NCI-H2029 treated with DMSO at 0.1 percent for 48 hours (cell line): ENCODE results near the gene ADAM8.
"Not testable (repeated sequence)": the region's sequence is repeated elsewhere in the genome, so short reads cannot be mapped to it uniquely, and the experiment has no call there.

Experiments
- DNase-seq: peaks from one replicate; lab custom pipeline; 2025; lab: John Stamatoyannopoulos, UW

The ADAM8 gene

DNA sequence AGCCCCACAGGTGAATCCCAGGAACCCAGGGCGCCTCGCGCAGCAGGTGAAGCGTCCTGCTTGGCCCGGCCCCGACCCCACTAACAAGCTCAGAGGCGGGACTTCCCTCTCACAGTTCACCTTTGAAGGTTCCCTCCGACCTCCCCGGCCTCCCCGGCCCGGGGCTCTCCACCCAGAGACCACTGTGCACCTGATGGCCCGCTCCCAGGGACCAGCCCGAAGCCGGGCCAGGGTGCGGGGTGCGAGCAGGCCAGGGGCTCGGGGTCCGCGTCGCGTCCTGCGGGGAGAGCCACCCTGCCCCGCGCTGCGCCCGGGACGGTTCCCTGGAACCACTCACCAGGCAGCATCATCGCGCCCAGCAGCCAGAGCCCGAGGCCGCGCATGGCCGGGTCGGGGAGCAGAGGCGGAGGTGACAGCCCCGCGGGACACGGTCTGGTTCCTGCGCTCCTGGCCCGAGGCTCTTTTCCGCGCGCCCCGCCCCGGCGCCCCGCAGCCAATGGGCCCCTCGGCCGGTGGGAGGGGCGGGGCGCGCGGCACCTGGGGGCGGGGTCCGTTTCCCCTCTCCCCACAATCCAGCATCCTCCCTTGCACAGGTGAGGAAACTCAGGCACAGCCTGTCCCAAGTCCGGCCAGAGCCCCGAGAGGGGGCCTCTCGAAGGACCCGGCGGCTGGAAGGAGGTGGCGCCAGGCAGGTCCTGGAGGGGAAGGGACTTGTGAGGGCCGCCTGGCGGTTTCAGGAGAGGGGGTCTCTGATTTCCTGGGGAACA is at the start of gene ADAM8:
Gene ADAM8, minus strand, starts transcription at position 434 of the 767 bp plus-strand sequence. Its CDS starts 51 bp downstream, at position 383.
- no peak for DNase-seq

DNA sequence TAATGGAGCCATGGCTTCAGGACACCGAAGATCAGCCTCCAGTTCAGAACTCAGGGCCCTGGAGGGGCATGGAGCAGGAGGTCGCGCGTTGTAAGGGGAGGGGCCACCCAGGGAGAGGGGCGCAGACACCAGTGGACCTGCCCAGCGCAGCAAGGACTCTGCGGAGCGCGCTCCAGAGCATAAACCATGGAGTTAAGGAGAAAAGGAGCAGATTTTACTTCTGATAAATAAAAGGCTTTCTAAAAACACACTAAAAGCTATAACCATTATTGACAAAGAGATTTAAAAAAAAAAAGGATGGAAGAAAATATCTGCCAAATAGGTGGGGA is 49.5 kb upstream of the ADAM8 start:
- DNase-seq, result no peak

DNA sequence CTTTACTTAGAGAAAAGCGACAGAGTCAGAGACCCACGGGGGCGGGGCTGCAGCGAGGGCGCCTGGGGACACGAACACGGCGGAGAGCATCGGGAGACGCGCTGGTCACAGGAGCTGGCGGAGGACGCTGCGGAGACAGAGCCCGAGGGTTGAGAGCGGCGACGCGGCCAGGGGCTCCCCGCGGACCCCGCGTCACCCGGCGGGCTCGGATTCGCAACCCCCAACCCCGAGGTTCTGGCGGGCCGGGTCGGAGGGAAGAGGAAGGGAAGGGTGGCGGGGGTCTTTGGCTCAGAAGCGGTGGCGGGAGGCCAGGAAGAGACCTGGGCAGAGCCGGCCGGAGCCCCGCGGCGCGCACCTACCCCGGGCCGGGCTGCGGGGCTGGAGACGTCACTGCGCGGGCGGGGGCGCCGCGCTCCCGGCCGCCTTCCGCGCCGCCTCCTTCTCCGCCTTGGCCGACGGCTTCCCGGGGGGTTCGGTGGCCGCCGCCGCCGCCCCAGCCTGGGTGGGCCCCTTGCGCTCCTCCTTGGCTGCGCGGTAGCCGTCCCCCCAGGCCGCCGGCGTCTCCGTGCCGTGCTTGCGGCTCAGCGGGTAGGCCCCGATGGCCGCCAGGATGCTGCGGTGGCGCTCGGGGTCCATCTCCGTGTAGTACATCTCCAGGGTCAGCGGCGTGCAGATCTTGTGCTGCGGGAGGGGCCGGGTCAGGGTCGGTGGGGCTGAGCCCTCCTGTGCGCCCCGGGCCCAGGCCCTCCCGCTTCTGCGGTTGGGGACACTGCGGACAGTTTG is 49.0 kb upstream of the ADAM8 start:
- no peak for DNase-seq

DNA sequence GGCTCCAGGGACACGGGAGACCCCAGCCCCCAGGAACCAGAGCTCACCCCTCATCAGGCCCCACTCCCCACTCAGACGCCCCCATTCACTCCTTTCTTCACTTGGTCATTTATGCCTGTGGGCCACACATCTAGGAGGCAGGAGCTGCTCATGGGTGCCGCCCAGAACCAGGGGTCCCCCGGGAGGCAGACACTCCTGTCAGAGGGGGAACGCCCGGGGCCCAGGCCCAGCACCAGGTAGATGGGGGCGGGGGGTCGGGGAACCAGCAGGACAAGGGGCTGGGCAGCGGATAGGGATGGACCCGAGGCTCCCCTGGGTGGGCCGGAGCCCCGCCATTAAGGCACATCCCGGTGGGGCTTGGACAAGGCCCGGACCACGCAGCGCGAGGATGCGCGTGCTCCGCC is 48.2 kb upstream of the ADAM8 start:
- no peak for DNase-seq

DNA sequence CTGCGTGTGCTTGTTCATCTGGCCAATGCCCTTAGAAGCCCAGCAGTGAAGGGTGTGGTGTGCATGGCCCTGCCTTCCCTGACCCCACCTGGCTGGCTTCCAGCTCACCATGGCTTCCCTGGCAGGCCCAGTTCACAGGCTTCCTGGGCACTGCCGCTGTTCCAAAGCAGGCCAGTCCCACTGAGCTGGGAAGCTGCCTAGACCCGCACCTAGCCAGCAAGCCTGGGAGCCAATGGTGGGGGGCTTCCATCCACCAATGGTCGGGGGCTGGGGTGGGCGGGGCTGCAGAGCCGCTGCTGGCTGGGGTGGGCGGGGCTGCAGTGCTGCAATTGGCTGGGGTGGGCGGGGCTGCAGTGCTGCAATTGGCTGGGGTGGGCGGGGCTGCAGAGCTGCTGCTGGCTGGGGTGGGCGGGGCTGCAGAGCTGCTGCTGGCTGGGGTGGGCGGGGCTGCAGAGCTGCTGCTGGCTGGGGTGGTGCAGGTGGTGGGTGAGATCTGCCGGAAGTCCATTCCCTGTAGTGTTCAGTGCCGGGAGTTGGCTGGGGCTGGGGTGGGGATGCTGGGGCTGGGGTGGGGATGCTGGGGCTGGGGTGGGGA is 47.6 kb upstream of the ADAM8 start:
- DNase-seq, result peak; percentile 21

DNA sequence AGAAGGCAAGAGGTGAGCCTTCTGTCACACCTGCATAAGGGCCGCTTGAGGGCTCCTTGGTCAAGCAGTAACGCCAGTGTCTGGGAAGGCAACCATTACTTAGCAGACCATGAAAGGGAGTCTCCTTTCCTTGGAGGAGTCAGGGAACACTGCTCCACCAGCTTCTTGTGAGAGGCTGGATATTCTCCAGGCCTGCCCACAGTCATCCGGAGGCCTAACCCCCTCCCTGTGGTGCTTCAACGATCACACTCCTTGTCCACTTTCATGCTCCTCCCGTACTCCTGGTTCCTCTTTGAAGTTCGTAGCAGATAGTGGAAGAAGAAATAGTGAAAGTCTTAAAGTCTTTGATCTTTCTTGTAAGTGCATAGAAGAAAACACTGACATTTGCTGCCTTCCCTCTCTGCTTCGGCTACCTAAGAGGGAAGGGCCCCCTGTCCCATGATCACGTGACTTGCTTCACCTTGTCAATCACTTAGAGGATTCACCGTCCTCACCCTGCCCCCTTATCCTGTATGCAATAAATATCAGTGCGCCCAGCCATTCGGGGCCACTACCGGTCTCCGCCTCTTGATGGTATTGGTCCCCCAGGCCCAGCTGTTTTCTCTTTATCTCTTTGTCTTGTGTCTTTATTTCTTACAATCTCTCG is 45.5 kb upstream of the ADAM8 start:
- DNase-seq, result not testable (repeated sequence)

DNA sequence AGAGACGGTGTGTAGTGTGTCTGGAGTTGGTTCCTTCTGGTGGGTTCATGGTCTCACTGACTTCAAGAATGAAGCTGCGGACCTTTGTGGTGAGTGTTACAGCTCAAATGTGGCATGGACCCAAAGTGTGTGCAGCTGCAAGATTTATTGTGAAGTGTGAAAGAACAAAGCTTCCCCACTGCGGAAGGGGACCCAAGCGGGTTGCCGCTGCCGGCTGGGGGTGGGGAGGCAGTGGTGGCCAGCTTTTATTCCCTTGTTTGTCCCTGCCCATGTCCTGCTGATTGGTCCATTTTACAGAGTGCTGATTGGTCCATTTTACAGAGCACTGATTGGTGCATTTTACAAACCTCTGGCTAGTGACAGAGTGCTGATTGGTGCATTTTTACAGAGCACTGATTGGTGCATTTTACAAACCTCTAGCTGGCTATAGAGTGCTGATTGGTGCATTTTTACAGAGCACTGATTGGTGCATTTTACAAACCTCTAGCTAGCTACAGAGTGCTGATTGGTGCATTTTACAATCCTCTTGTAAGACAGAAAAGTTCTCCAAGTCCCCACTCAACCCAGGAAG is 44.3 kb upstream of the ADAM8 start:
- DNase-seq, result not testable (repeated sequence)

DNA sequence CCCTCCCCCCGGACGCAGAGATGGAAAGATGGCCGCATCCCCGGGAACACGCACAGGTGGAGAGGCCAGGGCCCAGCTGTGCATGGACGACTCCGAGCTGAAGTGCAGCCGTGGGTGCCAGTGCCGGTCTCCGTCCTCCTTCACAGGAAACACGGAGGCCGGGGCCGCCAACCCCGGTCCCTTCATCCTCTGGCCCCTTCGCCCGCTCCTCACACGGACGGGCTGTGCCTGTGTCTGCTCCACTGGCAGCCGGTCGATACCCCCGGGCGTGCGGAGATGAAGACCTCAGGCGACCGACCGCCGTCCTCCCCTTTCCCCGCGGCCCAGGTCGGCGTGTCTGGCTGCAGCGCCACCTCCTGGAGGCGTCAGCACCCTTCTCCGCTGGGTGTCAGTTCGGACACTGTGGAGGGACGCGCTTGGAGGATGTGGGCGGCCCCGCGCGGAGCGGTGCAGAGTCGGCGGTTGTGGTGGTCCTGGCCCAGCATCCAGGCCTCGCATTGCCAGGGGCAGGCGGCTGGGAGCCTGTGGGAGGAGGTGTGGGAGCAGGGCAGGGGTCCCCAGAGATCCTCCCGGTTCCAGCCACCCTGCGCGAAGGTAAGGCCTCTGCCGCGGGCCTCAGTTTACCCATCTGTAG is 41.9 kb upstream of the ADAM8 start:
- DNase-seq, result peak; percentile 0

DNA sequence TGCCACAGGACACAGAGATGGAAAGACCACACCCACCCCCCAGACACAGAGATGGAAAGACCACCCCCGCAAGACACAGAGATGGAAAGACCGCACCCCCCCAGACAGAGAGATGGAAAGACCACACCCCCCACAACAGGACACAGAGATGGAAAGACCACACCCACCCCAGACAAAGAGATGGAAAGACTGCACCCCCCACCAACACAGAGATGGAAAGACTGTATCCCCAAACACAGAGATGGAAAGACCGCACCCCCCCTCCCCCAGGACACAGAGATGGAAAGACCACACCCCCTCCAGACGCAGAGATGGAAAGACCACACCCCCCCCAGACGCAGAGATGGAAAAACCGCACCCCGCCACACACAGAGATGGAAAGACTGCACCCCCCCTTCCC is 40.1 kb upstream of the ADAM8 start:
- no peak for DNase-seq

DNA sequence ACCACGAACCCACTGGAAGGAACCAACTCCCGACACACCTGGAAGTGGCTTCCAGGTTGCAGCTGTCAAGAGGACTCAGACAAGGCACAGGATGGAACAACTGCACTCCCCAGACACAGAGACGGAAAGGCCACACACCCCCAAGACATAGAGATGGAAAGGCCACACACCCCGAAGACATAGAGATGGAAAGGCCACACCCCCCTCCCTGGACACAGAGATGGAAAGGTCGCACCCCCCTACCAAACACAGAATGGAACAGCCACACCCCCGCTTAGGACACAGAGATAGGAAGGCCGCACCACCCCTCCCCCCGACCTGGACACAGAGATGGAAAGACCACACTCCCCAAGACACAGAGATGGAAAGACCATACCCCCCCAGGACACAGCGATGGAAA is 39.6 kb upstream of the ADAM8 start:
- no peak for DNase-seq

DNA sequence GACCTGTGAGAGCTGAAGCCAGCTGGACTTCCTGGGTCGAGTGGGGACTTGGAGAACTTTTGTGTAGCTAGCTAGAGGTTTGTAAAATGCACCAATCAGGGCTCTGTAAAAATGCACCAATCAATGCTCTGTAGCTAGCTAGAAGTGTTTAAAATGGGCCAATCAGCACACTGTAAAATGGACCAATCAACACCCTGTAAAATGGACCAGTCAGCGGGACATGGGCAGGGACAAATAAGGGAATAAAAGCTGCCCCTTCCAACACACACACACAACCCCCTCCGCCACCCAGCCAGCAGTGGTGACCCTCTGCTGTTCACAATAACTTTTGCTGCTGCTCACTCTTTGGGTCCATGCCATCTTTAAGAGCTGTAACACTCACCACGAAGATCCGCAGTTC is 39.2 kb upstream of the ADAM8 start:
- DNase-seq, result no peak

DNA sequence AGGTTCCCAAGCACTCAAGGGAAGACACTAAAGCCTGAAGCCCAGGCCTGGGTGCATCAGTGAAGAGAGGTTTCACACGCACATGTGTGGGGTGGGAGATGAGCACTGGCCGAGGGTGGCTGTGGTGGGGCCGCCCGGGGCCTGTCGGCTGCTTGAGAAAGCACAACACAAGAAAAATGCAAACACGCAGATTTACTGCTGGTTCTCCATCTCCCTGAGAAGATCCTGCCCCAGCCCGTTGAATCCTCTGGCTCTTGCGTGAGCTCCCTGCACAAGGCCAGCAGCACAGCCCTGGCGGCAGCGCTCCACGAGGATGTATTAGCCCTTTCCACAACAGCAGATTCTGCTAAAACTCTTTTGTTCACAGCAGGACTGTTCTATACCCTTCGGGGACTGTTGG is 38.2 kb upstream of the ADAM8 start:
- no peak for DNase-seq

DNA sequence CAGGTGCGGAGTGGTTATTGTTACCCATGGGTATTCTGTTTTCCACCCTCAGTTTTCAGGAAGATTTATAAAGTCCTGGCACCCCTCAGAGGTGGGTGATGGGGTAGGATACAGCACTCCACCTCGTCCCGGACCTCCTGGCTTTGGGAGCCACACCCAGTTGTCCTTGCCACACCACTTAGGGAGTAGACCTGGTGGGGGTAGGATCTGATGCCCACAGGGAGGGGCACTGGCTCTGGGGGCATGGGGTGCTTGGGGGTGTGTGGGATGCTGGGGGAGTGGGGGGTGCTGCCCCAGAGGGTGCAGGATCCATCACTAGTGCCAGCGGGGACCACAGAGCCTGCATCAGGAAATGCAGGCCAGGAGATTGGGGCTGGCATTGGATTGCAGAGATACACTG is 36.5 kb upstream of the ADAM8 start:
- DNase-seq, result no peak

DNA sequence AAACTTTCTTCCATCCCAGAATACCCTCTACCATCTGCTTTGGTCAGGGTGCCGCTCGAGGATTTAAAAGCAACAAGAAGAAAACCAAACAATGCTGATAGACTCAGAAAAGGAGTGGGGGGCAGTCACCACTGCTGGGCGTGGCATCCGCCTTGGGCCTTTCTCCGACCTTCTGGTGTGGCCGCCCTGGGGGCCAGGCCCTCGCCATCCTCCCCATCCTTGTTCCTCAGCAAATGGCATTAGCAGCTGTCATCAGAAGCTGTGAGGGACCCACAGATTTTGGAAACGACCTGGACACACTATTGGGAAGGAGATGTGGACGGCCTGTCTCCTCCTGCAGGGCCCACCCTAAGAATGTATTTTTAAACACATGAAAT is 36.1 kb upstream of the ADAM8 start:
- no peak for DNase-seq

DNA sequence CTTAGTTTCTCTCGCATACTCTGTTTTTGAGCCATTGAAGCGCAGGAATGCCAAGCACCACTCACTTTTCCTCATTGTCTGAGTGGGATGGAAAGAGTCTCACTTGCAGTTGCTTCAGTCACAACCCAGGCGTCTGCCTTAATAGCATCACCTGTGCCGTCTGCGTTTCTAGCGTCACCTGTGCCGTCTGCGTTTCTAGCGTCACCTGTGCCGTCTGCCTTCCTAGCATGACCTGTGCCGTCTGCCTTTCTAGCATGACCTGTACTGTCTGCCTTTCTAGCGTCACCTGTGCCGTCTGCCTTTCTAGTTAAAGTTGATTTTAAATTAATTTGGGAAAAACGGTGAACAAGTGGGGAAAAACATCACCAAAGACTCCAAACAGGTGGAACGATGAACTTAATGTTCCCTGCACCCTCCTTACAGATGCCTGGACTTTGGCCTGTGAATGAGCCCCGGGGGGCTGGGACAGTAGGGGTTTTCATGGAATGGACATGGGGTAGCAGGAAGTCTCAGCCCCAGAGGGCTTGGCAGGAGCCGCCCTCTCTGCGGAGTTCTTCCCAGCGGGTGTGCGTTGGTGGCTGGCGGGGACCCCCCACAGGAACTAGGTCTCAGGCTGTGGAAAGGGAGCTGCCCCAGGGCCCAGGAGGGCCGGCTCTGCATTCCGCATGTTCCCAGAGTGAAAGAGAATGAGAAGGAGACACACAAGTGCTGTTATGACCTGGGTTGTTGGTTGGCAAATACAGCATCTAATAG is 35.5 kb upstream of the ADAM8 start:
- no peak for DNase-seq

DNA sequence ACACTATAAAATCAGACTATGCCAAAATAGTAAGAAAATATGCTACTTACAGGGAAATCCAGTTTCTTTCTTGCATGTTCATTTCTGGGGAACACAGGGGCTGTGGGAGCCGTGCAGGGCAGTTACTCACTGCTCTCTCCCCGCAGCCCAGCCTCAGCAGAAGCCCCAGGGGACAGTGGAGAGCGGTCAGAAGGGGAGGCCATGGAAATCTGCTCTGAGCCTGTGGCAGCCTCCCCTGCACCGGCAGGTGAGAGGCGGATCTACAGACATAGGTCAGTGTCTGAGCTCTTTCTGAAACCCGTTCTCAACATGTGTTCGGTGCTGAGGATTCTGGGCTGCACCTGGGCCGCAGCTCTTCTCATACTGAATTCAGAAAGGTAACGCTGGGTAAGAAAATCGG is 34.9 kb upstream of the ADAM8 start:
- no peak for DNase-seq

DNA sequence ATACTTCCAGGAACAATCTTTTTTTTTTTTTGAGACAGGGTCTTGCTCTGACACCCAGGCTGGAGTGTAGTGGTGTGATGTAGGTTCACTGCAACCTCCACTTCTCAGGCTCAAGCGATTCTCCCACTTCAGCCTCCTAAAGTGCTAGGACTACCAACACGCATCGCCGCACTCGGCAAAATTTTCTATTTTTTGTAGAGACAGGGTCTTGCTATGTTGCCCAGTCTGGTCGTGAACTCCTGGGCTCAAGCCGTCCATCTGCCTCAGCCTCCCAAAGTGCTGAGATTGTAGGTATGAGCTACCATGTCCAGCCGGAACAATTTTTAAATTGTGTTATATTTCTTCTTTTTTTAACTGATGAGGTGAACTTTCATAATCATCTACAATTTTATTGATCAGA is 34.1 kb upstream of the ADAM8 start:
- DNase-seq, result no peak

DNA sequence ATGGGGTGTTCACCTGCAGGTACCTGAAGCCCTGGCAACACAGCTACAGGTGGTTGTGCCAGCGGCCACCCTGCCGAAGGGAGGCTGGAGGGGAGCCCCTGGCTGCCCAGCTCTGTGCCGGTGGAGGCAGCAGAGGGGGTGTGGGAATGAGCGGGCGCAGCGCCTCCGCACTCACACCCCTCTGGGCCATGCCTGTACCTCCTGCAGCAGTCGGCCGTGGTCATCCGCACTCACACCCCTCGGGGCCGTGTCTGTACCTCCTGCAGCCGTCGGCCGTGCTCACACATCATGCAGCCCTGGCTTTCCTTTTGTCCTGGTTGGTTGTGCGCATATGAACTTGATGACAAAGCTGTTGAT is 33.7 kb upstream of the ADAM8 start:
- DNase-seq, result no peak

DNA sequence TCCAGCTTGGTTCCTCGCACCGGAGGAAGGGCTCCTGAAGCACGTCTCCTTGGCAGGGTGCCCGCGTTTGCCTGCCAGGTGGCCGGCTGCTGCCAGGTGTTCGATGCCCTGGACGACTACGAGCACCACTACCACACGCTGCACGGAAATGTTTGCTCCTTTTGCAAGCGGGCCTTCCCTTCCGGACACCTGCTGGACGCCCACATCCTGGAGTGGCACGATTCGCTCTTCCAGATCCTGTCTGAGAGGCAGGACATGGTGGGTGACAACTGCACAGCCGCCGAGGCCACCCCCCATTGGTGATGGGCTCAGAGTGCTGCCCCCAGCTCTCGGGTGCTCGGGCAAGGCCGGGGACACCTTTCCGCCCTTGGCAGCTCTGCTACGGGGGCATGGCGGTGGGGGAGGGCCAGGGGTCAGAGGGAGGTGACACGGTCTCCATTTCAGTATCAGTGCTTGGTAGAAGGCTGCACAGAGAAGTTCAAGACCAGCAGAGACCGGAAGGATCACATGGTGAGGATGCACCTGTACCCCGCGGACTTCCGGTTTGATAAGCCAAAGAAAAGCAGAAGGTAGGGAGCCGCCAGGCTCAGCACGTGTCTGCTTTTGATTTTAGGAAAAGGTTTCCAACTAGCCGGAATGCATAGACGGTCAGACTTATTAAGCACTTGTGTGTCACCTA is 33.2 kb upstream of the ADAM8 start:
- peak; percentile 59 for DNase-seq

DNA sequence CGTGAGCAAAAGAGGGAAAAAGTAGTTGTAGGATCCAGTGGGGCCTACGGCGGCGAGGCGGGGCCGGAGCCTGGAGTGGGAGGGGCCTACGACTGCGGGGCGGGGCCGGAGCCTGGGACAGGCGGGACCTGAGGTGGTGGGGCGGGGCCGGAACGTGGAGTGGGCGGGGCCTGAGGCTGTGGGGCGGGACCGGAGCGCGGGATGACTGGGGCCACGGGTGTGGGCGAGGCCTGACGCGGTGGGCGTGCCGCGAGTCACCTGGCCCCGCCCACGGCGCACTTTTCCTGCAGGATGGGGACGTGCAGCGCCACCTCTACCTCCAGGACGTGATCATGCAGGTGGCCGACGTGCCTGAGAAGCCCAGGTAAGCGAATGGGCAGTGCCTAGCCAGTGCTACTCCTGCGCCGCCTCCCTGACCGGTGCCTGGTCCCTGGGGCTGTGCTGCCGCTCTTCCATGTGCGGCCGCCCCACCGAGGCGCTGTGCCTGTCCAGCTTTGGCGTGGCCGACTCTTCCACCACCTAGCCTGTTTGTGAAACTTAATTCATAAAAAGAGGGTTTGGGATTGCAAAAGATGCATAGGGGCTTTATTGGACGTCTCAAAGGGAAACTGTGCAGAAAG is 32.5 kb upstream of the ADAM8 start:
- peak; percentile 57 for DNase-seq
